LNCaP clone FGC (cell line): Measurements from ENCODE around the gene CCDC85B.

ENCODE experiments used
- DNase-seq: peaks from one replicate; pipeline ENCODE4 v3.0.0-alpha.2; 2011; ENCODE audit warnings: low read depth
- H3K4me3 ChIP-seq: 2 replicates; pipeline ENCODE4 v1.5.1; 2011; ENCODE audit warnings: mild to moderate bottlenecking, low read depth, low read length, control low read depth
- TF ChIP-seq, protein P1 (sequence below): IDR thresholded peaks from 2 replicates; pipeline ENCODE4 v1.5.1; 2012; ENCODE audit warnings: mild to moderate bottlenecking; ENCODE audit not compliant: control insufficient read depth, insufficient read depth; ENCODE audit errors: extremely low read depth

Gene CCDC85B

DNA sequence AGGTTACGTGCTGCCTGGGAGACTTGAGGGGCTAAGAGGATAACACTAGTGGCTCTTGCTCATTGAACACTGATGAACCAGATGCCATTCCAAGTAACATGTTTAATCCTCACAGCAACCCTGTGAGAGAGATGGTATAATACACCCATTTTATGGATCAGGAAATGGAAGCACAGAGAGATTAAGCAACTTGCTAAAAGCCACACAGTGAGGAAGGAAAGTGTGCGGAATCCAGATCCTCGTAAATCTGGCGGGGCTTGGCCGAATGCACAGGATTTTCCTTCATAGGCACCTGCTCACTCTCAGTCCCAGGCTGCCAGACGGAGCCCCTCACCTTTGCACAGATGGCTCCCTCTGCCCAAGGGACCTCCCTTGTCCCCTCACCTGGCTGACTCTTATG, 17.4 kb downstream of the CCDC85B start:
- no peak for DNase-seq
- H3K4me3 ChIP-seq, result no peak overlapping the region
- TF ChIP-seq, protein P1, sequence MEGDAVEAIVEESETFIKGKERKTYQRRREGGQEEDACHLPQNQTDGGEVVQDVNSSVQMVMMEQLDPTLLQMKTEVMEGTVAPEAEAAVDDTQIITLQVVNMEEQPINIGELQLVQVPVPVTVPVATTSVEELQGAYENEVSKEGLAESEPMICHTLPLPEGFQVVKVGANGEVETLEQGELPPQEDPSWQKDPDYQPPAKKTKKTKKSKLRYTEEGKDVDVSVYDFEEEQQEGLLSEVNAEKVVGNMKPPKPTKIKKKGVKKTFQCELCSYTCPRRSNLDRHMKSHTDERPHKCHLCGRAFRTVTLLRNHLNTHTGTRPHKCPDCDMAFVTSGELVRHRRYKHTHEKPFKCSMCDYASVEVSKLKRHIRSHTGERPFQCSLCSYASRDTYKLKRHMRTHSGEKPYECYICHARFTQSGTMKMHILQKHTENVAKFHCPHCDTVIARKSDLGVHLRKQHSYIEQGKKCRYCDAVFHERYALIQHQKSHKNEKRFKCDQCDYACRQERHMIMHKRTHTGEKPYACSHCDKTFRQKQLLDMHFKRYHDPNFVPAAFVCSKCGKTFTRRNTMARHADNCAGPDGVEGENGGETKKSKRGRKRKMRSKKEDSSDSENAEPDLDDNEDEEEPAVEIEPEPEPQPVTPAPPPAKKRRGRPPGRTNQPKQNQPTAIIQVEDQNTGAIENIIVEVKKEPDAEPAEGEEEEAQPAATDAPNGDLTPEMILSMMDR, result no peak

DNA sequence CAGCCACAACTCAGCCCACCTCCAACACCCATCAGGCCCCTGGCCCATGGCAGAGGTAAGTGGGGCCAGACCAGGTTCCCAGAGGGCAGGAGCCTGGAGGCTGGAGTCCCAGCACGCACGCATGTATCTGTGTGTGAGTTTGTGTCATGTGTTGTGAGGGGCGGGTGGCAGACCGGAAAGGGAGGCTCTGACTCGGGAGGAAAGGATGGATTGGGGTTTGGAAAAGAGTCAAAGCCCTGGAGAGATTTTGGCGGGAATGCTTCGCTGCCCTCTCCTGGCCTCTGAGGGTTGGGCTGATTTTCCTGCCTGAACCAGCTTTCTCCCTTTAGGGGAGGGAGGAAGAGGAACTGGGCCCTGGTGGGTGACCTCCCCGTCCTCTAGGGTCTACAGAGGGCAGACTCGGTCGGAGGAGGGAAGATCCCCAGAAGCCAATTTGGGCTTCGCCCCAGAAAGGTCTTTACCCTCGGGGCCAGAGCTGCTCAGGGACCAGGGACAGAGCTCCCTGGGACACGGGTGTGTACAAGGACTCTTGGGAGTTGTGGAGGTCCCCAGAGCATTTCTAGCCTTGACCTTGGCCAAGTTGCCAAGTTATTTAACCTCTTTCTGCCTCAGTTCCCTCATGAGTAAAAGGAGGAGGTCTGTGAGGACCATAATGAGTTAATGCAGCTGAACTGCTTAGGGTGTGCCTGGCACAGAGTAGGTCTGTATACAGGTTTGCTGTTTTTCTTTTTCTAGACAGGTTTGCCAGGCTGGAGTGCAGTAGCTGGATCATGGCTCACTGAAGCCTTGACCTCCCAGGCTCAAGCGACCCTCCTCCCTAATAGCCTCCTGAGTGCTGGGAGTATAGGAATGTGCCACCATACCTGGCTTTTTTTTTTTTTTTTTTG, 21.5 kb downstream of the CCDC85B start:
- TF ChIP-seq, protein P1, result peak; percentile 46
- no peak overlapping the region for H3K4me3 ChIP-seq
- peak; percentile 25 for DNase-seq

DNA sequence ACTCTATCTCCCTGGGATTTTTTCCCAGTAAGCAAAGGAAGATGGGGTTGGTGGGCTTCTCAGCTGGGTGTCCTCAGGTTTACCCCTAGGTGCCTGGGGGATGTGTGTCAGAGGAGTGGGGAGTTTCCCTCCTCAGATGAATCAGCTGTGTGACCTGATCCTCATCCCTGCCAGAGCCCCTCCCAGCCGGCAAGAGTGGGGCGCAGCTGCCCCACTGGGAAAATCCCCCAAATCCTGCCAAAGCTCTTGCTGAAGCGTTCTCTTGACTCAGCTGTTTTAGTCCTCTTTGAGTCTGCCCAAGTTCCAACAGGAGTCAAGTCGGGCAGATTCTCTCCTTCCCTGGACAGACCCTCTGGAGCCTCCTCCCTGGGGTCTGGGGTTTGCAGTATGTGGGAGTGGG, 22.4 kb downstream of the CCDC85B start:
- H3K4me3 ChIP-seq, result no peak overlapping the region
- TF ChIP-seq, protein P1, result no peak
- DNase-seq, result no peak

DNA sequence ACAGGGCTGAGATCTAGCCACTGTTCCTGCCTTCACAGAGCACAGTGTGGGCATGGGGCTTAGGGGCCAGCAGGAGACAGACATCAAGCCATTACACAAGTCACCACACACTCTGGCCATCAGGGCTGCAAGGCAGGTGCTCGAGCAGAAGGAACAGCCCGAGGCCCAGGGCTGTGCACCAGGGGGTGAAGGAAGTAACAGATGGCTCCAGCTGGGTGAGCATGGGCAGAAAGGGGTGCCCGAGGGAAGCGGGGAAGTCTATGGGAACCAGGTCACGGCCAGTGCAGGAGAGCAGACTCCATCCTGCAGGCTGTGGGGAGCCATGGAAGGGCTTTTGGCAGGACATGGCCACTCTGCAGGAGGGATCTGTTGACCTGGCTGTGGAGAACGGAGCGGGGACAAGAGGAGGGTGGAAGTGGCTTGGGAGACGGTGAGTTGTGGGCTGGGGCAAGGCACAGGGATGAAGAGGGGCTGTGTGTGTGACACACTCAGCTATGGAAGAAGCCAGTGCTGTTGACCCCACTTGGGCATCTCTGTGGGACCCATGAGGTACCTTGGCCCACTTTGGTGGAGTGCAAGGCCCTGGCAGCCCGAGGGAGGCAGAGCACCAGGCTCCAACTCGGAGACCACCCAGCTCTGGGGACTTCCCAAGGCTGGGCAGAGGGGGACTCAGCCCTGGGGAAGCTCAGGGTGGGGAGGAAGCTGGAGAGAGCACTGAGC, 24.8 kb downstream of the CCDC85B start:
- TF ChIP-seq, protein P1, result no peak
- no peak for DNase-seq
- no peak overlapping the region for H3K4me3 ChIP-seq

DNA sequence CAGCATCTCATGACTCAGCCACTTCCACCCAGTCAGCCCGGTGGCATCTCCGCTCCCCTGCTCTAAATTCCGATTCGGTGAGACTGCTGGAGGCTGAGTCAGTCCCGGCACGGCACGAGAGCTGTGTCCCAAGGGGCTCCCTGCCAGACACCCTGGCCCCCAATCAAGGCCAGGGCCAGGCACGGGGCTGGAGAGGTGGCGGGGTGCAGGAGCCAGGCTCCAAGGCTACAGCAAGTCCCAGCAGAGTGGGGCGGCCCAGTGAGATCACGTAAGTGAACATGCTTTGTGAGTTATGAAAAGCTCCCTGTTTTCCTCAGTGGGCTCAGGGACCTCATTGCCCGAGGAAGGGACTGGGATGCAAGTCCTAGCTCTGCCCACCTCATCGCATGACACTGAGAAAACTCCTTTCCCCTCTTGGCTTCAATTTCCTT, 25.4 kb downstream of the CCDC85B start:
- DNase-seq, result no peak
- no peak overlapping the region for H3K4me3 ChIP-seq
- TF ChIP-seq, protein P1, result no peak

DNA sequence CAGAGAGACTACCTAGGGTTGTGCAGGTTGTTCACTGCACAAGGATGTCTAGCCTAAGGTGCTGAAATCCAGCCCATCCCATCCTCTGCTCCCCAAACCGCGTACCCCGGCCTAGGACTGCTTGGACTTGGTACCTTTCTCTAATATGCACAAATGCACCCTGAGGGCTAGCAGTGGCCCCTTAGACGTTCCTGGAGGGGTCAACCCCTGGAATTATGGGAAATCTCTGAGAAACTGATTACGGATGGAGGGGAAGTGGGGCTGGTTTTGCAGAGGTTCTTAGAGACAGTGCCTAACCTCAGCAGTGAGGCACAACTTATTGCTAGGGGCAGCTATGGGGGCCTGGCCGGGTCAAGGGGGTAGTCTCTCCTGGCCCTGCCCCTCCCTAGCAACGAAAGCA, 25.9 kb downstream of the CCDC85B start:
- no peak for DNase-seq
- no peak overlapping the region for H3K4me3 ChIP-seq
- TF ChIP-seq, protein P1, result no peak
